H1 (cell line): ENCODE measurements around the gene KBTBD13. TPM values are rescaled to one million over a fixed set of nuclear protein-coding genes. Genes with fewer than 3 reads are reported as not detected.
"Not testable (repeated sequence)": the region's sequence is repeated elsewhere in the genome, so short reads cannot be mapped to it uniquely, and the experiment has no call there.

ENCODE experiments used
- CTCF ChIA-PET: fragments of 300-600 bp; sonication (Branson Sonifier 250); formaldehyde crosslinking; loops from one replicate; lab custom pipeline; 2021; ENCODE audit not compliant: partially characterized antibody; lab: Charles Lee
- POLR2A ChIA-PET: fragments of 300-600 bp; sonication (Branson Sonifier 250); formaldehyde crosslinking; loops from one replicate; lab custom pipeline; 2021; ENCODE audit warnings: inconsistent platforms; ENCODE audit not compliant: partially characterized antibody; lab: Charles Lee
- DNase-seq, 2 experiments: peaks; one replicate each; pipeline versions ENCODE4 v3.0.0 to v3.0.0-alpha.2; 2010 to 2022; ENCODE audit warnings: low spot score in 2 of 2, low read depth in 1 of 2, mixed read lengths in 1 of 2
- FAIRE-seq: peaks from 2 replicates; lab custom pipeline; 2011; peaks lifted over from hg19 to GRCh38; lab: Jason Lieb, UNC
- H2AFZ ChIP-seq: 2 replicates; pipeline ENCODE4 v1.8.1; 2012; ENCODE audit warnings: low read length, inconsistent platforms
- H2AK5ac ChIP-seq: 2 replicates; pipeline ENCODE4 v1.6.1; 2013; ENCODE audit warnings: low read depth, low read length
- H2BK120ac ChIP-seq: replicated peaks from 2 replicates; pipeline ENCODE3; 2013; ENCODE audit warnings: low read depth, low read length, inconsistent platforms
- H2BK12ac ChIP-seq: 2 replicates; pipeline ENCODE4 v1.6.1; 2013; ENCODE audit warnings: low read depth, low read length
- H2BK15ac ChIP-seq: 2 replicates; pipeline ENCODE4 v1.6.1; 2013; ENCODE audit warnings: low read length
- H2BK20ac ChIP-seq: 2 replicates; pipeline ENCODE4 v1.6.1; 2013; ENCODE audit warnings: low read length
- H2BK5ac ChIP-seq: 2 replicates; pipeline ENCODE4 v1.6.1; 2013; ENCODE audit warnings: low read depth, low read length
- H3K14ac ChIP-seq: 2 replicates; pipeline ENCODE4 v1.6.1; 2013; ENCODE audit warnings: inconsistent platforms; ENCODE audit not compliant: insufficient read length
- H3K18ac ChIP-seq: 2 replicates; pipeline ENCODE4 v1.6.1; 2013; ENCODE audit warnings: low read length; ENCODE audit errors: extremely low read depth
- H3K23ac ChIP-seq: 2 replicates; pipeline ENCODE4 v1.6.1; 2013; ENCODE audit warnings: inconsistent platforms; ENCODE audit not compliant: insufficient read length
- H3K23me2 ChIP-seq: 2 replicates; pipeline ENCODE4 v1.6.1; 2013; ENCODE audit warnings: low read depth, low read length
- H3K27ac ChIP-seq: 2 replicates; pipeline ENCODE4 v1.6.1; 2011; ENCODE audit warnings: low read depth, low read length, inconsistent platforms
- H3K27me3 ChIP-seq, 4 experiments: replicated peaks in 1 of 4; 1 replicate in 1 of 4; 2 replicates in 3 of 4; pipeline versions ENCODE4 v1.6.1 to v1.8.1; 2011 to 2013; ENCODE audit warnings: low read length in 3 of 4, mild to moderate bottlenecking in 3 of 4, inconsistent platforms in 2 of 4, mixed read lengths in 2 of 4, moderate library complexity in 1 of 4; ENCODE audit not compliant: control insufficient read depth in 3 of 4, insufficient read depth in 3 of 4; ENCODE audit errors: extremely low read depth in 1 of 4
- H3K36me3 ChIP-seq, 4 experiments: 2 replicates each; pipeline versions ENCODE4 v1.6.1 to v1.8.1; 2011 to 2013; ENCODE audit warnings: mild to moderate bottlenecking in 4 of 4, low read length in 3 of 4, moderate library complexity in 2 of 4, control low read depth in 1 of 4, inconsistent platforms in 1 of 4; ENCODE audit not compliant: insufficient read depth in 4 of 4, control insufficient read depth in 2 of 4
- H3K4ac ChIP-seq: replicated peaks from 2 replicates; pipeline ENCODE3; 2013; ENCODE audit warnings: low read length, low read depth, mixed read lengths, inconsistent platforms; ENCODE audit not compliant: insufficient read length
- H3K4me1 ChIP-seq, 4 experiments: replicated peaks in 1 of 4; 1 replicate in 1 of 4; 2 replicates in 3 of 4; pipeline versions ENCODE4 v1.6.1 to v1.8.1; 2011 to 2013; ENCODE audit warnings: low read length in 3 of 4, inconsistent platforms in 2 of 4, mixed read lengths in 1 of 4; ENCODE audit not compliant: insufficient read depth in 4 of 4, control insufficient read depth in 3 of 4
- H3K4me2 ChIP-seq, 2 experiments: 2 replicates each; pipeline versions ENCODE4 v1.6.1 to v1.8.1; 2011 to 2013; ENCODE audit warnings: low read depth in 2 of 2, low read length in 2 of 2, control low read depth in 1 of 2, inconsistent platforms in 1 of 2, mild to moderate bottlenecking in 1 of 2; ENCODE audit not compliant: insufficient read depth in 1 of 2
- H3K4me3 ChIP-seq, 4 experiments: fragments of 200-600, 300-600 bp in 1 of 4; sonication (generic), shearing (Covaris generic), sonication (Bioruptor Twin) in 1 of 4; 2 replicates each; pipeline versions ENCODE4 v1.5.1 to v1.8.1; 2011 to 2016; ENCODE audit warnings: low read length in 4 of 4, low read depth in 3 of 4, control low read depth in 2 of 4, inconsistent platforms in 2 of 4, mild to moderate bottlenecking in 2 of 4, mixed read lengths in 1 of 4, moderate library complexity in 1 of 4; ENCODE audit not compliant: insufficient read depth in 2 of 4; ENCODE audit errors: extremely low read depth in 1 of 4
- H3K56ac ChIP-seq: replicated peaks from 2 replicates; pipeline ENCODE3; 2013; ENCODE audit warnings: low read depth, mild to moderate bottlenecking, mixed read lengths, low read length, inconsistent platforms; ENCODE audit not compliant: insufficient read length
- H3K79me1 ChIP-seq: 2 replicates; pipeline ENCODE4 v1.6.1; 2013; ENCODE audit warnings: low read depth, low read length, control low read depth
- H3K79me2 ChIP-seq, 2 experiments: 2 replicates each; pipeline versions ENCODE4 v1.6.1 to v1.8.1; 2012 to 2013; ENCODE audit warnings: low read length in 2 of 2, mild to moderate bottlenecking in 2 of 2, inconsistent platforms in 1 of 2; ENCODE audit not compliant: insufficient read depth in 2 of 2, control insufficient read depth in 1 of 2
- H3K9ac ChIP-seq, 4 experiments: replicated peaks in 1 of 4; 1 replicate in 1 of 4; 2 replicates in 3 of 4; pipeline versions ENCODE4 v1.6.1 to v1.8.1; 2011 to 2013; ENCODE audit warnings: low read depth in 3 of 4, low read length in 3 of 4, control low read depth in 2 of 4, mild to moderate bottlenecking in 2 of 4, moderate library complexity in 2 of 4, inconsistent platforms in 1 of 4; ENCODE audit errors: extremely low read depth in 1 of 4
- H3K9me3 ChIP-seq, 2 experiments: 2 replicates each; pipeline versions ENCODE4 v1.6.1 to v1.8.1; 2012 to 2013; ENCODE audit warnings: mild to moderate bottlenecking in 2 of 2, moderate library complexity in 2 of 2, control low read depth in 1 of 2, inconsistent platforms in 1 of 2, low read depth in 1 of 2, low read length in 1 of 2, mixed read lengths in 1 of 2; ENCODE audit not compliant: insufficient read depth in 2 of 2
- H4K20me1 ChIP-seq, 2 experiments: replicated peaks in 1 of 2; 2 replicates each; pipeline versions ENCODE3 to v1.8.1; 2011 to 2013; ENCODE audit warnings: inconsistent platforms in 2 of 2, low read length in 2 of 2, mild to moderate bottlenecking in 1 of 2; ENCODE audit not compliant: insufficient read depth in 2 of 2, control insufficient read depth in 1 of 2
- H4K5ac ChIP-seq: 2 replicates; pipeline ENCODE4 v1.6.1; 2013; ENCODE audit warnings: low read length, low read depth, mixed read lengths, inconsistent platforms; ENCODE audit not compliant: insufficient read length
- H4K8ac ChIP-seq: 2 replicates; pipeline ENCODE4 v1.8.0; 2013; ENCODE audit warnings: mild to moderate bottlenecking, moderate library complexity, low read length, inconsistent platforms; ENCODE audit not compliant: insufficient read depth; ENCODE audit errors: extremely low read depth
- H4K91ac ChIP-seq: replicated peaks from 2 replicates; pipeline ENCODE3; 2013; ENCODE audit warnings: low read length, mixed read lengths, inconsistent platforms; ENCODE audit not compliant: insufficient read length
- BCL11A ChIP-seq, 2 experiments: IDR thresholded peaks; one replicate each; pipeline ENCODE4 v1.6.1; 2011; ENCODE audit warnings: low read depth in 2 of 2, low read length in 2 of 2, mild to moderate bottlenecking in 2 of 2
- KDM1A ChIP-seq: fragments of 200-600, 300-600 bp; sonication (generic); IDR thresholded peaks from 2 replicates; pipeline ENCODE4 v1.7.1; 2016; ENCODE audit warnings: mild to moderate bottlenecking, low read length, borderline replicate concordance
- MAFK ChIP-seq: IDR thresholded peaks from 2 replicates; pipeline ENCODE4 v1.6.1; 2012; ENCODE audit warnings: low read depth, mild to moderate bottlenecking, improper control_type of control experiment, low read length
- NRF1 ChIP-seq: IDR thresholded peaks from 2 replicates; pipeline ENCODE4 v1.6.1; 2011; ENCODE audit warnings: mild to moderate bottlenecking, low read depth, low read length, improper control_type of control experiment
- SP2 ChIP-seq: IDR thresholded peaks from 2 replicates; pipeline ENCODE4 v1.6.1; 2012; ENCODE audit warnings: mild to moderate bottlenecking, low read length, inconsistent platforms
- USF2 ChIP-seq: IDR thresholded peaks from 2 replicates; pipeline ENCODE4 v1.6.1; 2011; ENCODE audit warnings: low read length, improper control_type of control experiment
- WGBS, 2 experiments: shearing (Covaris generic) in 1 of 2; methylation state at CpG; one replicate each; pipeline versions ENCODE4 v1.1.6 to v1.1.7; 2013 to 2015; ENCODE audit warnings: low lambda C conversion rate in 2 of 2, mixed read lengths in 2 of 2, inconsistent platforms in 1 of 2, low coverage in 1 of 2, missing lambda C conversion rate in 1 of 2; ENCODE audit not compliant: insufficient replicate concordance in 2 of 2, insufficient coverage in 1 of 2, insufficient read length in 1 of 2; ENCODE audit errors: extremely low coverage in 1 of 2, missing lambda C conversion rate in 1 of 2; 5-methylcytosine and 5-hydroxymethylcytosine counted together
- polyA plus RNA-seq, 7 experiments: library from polyadenylated mRNA; depleted of rRNA in 3 of 7; stranded (reverse) in 5 of 7; unstranded in 2 of 7; fragments of >200 nt in 5 of 7; fragments of 200-250 nt in 2 of 7; gene quantifications; 1 replicate in 5 of 7; 2 replicates in 1 of 7; 4 replicates in 1 of 7; pipeline versions ENCODE4 v1.2.1 to v1.2.3, GENCODE V29; 2011 to 2013; ENCODE audit warnings: missing spikeins in 2 of 7, mixed read lengths in 2 of 7
- total RNA-seq: library from RNA; stranded (reverse); fragmentation: NEBNext Ultra II Directional; extraction: Animal tissue kit (Norgen Biotek cat#: 25700); gene quantifications from 2 replicates; pipeline ENCODE4 v1.2.1, GENCODE V29; 2021

Gene KBTBD13
- total and polyA plus RNA-seq, 2 of the 8 experiments (the other 6 are each of a cell fraction or from before 2014, with no cell fraction given) = not detected

GRCh38 chr15:65092911-65093792 lies 16.6 kb downstream of the KBTBD13 start (continued):
- TF ChIP-seq KDM1A (no peak), NRF1 (no peak), BCL11A (IDR thresholded peaks at IDR 0.05; ENCODE audit: low read depth in 2 of 2, low read length in 2 of 2) (no peak), SP2 (no peak), USF2 (no peak), MAFK (no peak)

- H2BK12ac ChIP-seq, H3K27ac ChIP-seq, H3K9ac ChIP-seq, H4K91ac ChIP-seq, H4K5ac ChIP-seq, H4K8ac ChIP-seq, H3K79me2 ChIP-seq, H3K4me2 ChIP-seq, H2BK5ac ChIP-seq, H3K56ac ChIP-seq, H3K4me1 ChIP-seq, H2BK20ac ChIP-seq, H3K36me3 ChIP-seq, H2AFZ ChIP-seq, H3K9me3 ChIP-seq, H3K18ac ChIP-seq, H3K23ac ChIP-seq, H3K14ac ChIP-seq, H3K79me1 ChIP-seq, H3K23me2 ChIP-seq, DNase-seq, H3K4me3 ChIP-seq, H2BK15ac ChIP-seq, H2BK120ac ChIP-seq, H2AK5ac ChIP-seq, H4K20me1 ChIP-seq, FAIRE-seq, H3K27me3 ChIP-seq, H3K4ac ChIP-seq: not testable (repeated sequence)
- ChIA-PET POLR2A (interaction anchor here (1.4 to 3.4 kb wide), 3 partner anchors 9 to 26 kb away, joined by 4 to 16 read pairs (median 4); partner anchors contain the start of gene RASL12), CTCF (interaction anchor here (0.6 to 4.0 kb wide), 9 partner anchors 8 to 72 kb away, joined by 3 to 45 read pairs (median 11); partner anchors contain the start of genes KBTBD13 and RASL12)
- 95% methylated on average over 8 of the region's 13 CpGs; no CpG with 5 or more reads in 1 of the 2 experiments for WGBS, 2 experiments
These were observed 17.2 kb downstream of the KBTBD13 start for GRCh38 chr15:65093793-65094170.
